ENCODE measurements around the gene PROZ.

Gene PROZ

GRCh38 chr13:113209759-113210421, 51.4 kb downstream of the PROZ start:
- no peaks in the 10 kb centered on the region for H3K9me3 ChIP-seq (ENCODE audit: insufficient read depth, low read length)
- TF ChIP-seq CTCF (IDR thresholded peaks at IDR 0.05; ENCODE audit: low read depth, low read length) (no peak), EZH2phosphoT487 (IDR thresholded peaks at IDR 0.05; ENCODE audit: low read depth) (no peak)
- H3K36me3 ChIP-seq (replicated peaks; ENCODE audit: low read depth, low read length), result peaks cover 32% of the 10 kb centered on the region
- peak overlapping the region; percentile 61 for H3K27ac ChIP-seq (ENCODE audit: low read length)
- peak overlapping the region; percentile 84 for H3K4me3 ChIP-seq (ENCODE audit: low read length)
- peak overlapping the region; percentile 70 for H3K4me2 ChIP-seq (ENCODE audit: low read length)
- H4K20me1 ChIP-seq (ENCODE audit: insufficient read depth, low read length), result peaks cover 63% of the 10 kb centered on the region
- peaks cover 24% of the 10 kb centered on the region for H3K4me1 ChIP-seq (ENCODE audit: low read length)
- peaks cover 91% of the 10 kb centered on the region for H3K79me2 ChIP-seq (ENCODE audit: low read length)
- peak overlapping the region; percentile 80 for H3K9ac ChIP-seq (ENCODE audit: low read length)
- no peak overlapping the region; the same call in 1 of the 2 replicates for H2AFZ ChIP-seq (ENCODE audit: low read depth, low read length)
- H3K27me3 ChIP-seq (ENCODE audit: low read depth, low read length), result no peaks in the 10 kb centered on the region

- peak overlapping the region; percentile 80; the same call in 1 of the 2 replicates for H3K9ac ChIP-seq (ENCODE audit: low read length)
These were observed 52.4 kb downstream of the PROZ start for GRCh38 chr13:113210833-113211232.

GRCh38 chr13:113211774-113212173, 53.3 kb downstream of the PROZ start:
- TF ChIP-seq EZH2phosphoT487 (IDR thresholded peaks at IDR 0.05; ENCODE audit: low read depth) (no peak), CTCF (IDR thresholded peaks at IDR 0.05; ENCODE audit: low read depth, low read length) (0 out of 2 replicates have a peak, but pooled peaks have one; percentile 5)
- Histone ChIP-seq H3K27me3 (ENCODE audit: low read depth, low read length) (no peaks in the 10 kb centered on the region), H2AFZ (ENCODE audit: low read depth, low read length) (no peak overlapping the region), H3K27ac (ENCODE audit: low read length) (no peak overlapping the region), H3K4me3 (ENCODE audit: low read length) (no peak overlapping the region), H3K36me3 (replicated peaks; ENCODE audit: low read depth, low read length) (peaks cover 16% of the 10 kb centered on the region), H3K4me2 (ENCODE audit: low read length) (no peak overlapping the region), H3K79me2 (ENCODE audit: low read length) (peaks cover 91% of the 10 kb centered on the region), H3K9ac (ENCODE audit: low read length) (no peak overlapping the region), H3K4me1 (ENCODE audit: low read length) (peaks cover 25% of the 10 kb centered on the region), H4K20me1 (ENCODE audit: insufficient read depth, low read length) (peaks cover 64% of the 10 kb centered on the region), H3K9me3 (ENCODE audit: insufficient read depth, low read length) (no peaks in the 10 kb centered on the region)

More at GRCh38 chr13:113210833-113211232, 52.4 kb downstream of the PROZ start:
- TF ChIP-seq CTCF (IDR thresholded peaks at IDR 0.05; ENCODE audit: low read depth, low read length), result no peak
- Histone ChIP-seq H3K36me3 (replicated peaks; ENCODE audit: low read depth, low read length) (peaks cover 24% of the 10 kb centered on the region), H3K4me2 (ENCODE audit: low read length) (peak overlapping the region; percentile 70), H3K4me3 (ENCODE audit: low read length) (peak overlapping the region; percentile 84), H4K20me1 (ENCODE audit: insufficient read depth, low read length) (peaks cover 63% of the 10 kb centered on the region), H2AFZ (ENCODE audit: low read depth, low read length) (no peak overlapping the region), H3K4me1 (ENCODE audit: low read length) (peaks cover 24% of the 10 kb centered on the region), H3K79me2 (ENCODE audit: low read length) (peaks cover 91% of the 10 kb centered on the region), H3K9me3 (ENCODE audit: insufficient read depth, low read length) (no peaks in the 10 kb centered on the region), H3K27me3 (ENCODE audit: low read depth, low read length) (no peaks in the 10 kb centered on the region), H3K27ac (ENCODE audit: low read length) (no peak overlapping the region)

GRCh38 chr13:113216254-113217048, 58.0 kb downstream of the PROZ start:
- H3K79me2 ChIP-seq (ENCODE audit: low read length), result peaks cover 100% of the 10 kb centered on the region
- H4K20me1 ChIP-seq (ENCODE audit: insufficient read depth, low read length), result peaks cover 79% of the 10 kb centered on the region
- H3K36me3 ChIP-seq (replicated peaks; ENCODE audit: low read depth, low read length), result peaks cover 34% of the 10 kb centered on the region
- no peak overlapping the region for H3K27ac ChIP-seq (ENCODE audit: low read length)
- H3K4me2 ChIP-seq (ENCODE audit: low read length), result 0 out of 2 replicates have a peak overlapping the region, but pooled peaks have one; percentile 0
- H3K27me3 ChIP-seq (ENCODE audit: low read depth, low read length), result no peaks in the 10 kb centered on the region
- H3K9me3 ChIP-seq (ENCODE audit: insufficient read depth, low read length), result no peaks in the 10 kb centered on the region
- no peak overlapping the region for H3K9ac ChIP-seq (ENCODE audit: low read length)
- H3K4me1 ChIP-seq (ENCODE audit: low read length), result peaks cover 10% of the 10 kb centered on the region
- no peak overlapping the region for H3K4me3 ChIP-seq (ENCODE audit: low read length)
- no peak overlapping the region for H2AFZ ChIP-seq (ENCODE audit: low read depth, low read length)
- TF ChIP-seq CTCF (IDR thresholded peaks at IDR 0.05; ENCODE audit: low read depth, low read length), result no peak
- TF ChIP-seq EZH2phosphoT487 (IDR thresholded peaks at IDR 0.05; ENCODE audit: low read depth), result no peak
